IPS-NIHi7 (cell line): ENCODE results near the gene LRRC25.

Experiments used
- DNase-seq: peaks from one replicate; pipeline ENCODE4 v3.0.0; 2012; ENCODE audit warnings: mixed read lengths; ENCODE audit errors: extremely low spot score

The LRRC25 gene

GRCh38 chr19:18397242-18398202 lies at the start of gene LRRC25:
LRRC25 (minus strand) TSS chr19:18397622; CDS start chr19:18396963, 659 bp downstream.
- peak; percentile 65 for DNase-seq

DNA sequence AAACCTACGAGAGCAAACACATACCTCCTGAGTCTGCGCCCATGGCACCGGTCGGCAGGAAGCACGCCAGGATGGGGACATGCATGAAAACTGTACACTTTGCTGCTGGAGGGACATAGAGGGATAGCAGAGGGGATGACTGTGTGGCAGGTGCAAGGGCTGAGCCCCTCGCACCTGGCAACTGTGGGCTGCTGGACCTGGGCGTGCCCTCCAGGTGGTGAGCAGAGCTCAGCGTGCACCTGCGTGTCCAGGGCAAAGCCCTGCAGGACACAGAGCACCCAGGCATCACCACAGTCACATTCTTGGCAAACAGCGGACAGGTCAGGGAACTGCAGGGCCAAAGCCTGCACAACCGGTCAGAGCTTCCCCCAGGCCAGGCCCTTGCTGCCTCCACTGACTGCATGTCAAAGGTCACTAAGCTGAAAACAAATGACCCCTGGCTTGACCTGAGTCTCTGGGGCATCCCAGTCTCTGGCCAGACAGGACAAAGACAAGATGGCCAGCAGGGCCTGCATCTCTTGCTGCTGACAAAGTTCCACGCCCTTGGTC lies 49.5 kb upstream of the LRRC25 start:
- no peak for DNase-seq

- no peak for DNase-seq
These were observed 48.9 kb upstream of the LRRC25 start for GRCh38 chr19:18446145-18446810.

DNA sequence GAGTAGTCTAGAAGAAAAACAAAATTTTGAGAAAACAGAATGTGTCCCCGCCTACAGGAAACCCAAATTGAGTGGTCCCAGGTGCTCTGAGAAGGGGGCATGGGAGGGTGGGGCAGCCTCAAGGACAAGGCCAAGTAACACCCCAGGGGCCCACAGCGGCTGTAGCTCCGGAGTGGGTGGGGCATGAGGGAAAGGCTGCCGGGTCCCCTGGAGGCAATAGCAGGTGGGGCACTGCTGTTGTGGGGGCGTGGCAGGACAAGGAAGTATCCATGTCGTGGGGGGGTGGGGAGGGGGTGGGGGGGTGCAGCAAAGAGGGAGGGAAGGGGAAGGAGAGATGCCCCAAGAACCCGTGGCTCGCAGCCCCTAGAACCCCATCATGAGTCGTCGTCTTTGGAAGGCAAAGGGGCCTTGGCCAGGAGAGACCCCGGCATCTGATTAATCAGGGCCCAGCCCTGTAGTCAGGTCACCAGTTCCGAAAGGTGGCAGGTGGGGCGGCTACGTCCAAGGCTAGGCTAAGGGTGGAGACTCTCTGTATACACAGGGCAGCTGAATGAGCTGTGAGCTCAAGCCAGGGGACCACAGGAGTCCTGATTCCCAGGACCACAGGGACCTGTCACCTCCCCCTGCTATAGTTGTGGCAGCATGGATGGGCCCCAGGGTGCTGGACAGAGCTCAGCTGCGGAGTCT lies 48.0 kb upstream of the LRRC25 start:
- DNase-seq, result no peak

GRCh38 chr19:18444513-18444912 lies 47.1 kb upstream of the LRRC25 start:
- no peak for DNase-seq

GRCh38 chr19:18443831-18444230 lies 46.4 kb upstream of the LRRC25 start:
- no peak for DNase-seq

- DNase-seq, result no peak
These were observed 46.0 kb upstream of the LRRC25 start for GRCh38 chr19:18443406-18443805.

DNA sequence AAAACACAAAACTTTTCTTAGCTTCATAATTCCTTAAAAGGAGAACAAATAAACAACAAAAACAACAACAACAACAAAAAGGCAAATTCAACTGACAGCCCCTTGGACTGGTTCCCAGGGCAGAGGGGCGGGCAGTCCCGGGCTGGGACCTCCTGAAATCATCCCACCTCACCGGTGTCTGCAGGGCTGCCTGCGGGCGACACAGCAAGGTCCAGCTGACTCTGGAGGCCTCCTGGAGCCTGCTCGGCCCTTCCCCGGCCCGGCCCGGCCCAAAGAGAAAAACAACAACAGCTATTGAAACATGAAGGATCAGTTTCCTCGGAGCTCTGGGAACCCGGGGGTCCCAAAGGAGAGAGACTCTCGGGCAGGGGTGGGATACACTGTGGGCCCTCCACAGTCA lies 45.5 kb upstream of the LRRC25 start:
- DNase-seq, result no peak

GRCh38 chr19:18441804-18442788 lies 44.7 kb upstream of the LRRC25 start:
- no peak for DNase-seq

DNA sequence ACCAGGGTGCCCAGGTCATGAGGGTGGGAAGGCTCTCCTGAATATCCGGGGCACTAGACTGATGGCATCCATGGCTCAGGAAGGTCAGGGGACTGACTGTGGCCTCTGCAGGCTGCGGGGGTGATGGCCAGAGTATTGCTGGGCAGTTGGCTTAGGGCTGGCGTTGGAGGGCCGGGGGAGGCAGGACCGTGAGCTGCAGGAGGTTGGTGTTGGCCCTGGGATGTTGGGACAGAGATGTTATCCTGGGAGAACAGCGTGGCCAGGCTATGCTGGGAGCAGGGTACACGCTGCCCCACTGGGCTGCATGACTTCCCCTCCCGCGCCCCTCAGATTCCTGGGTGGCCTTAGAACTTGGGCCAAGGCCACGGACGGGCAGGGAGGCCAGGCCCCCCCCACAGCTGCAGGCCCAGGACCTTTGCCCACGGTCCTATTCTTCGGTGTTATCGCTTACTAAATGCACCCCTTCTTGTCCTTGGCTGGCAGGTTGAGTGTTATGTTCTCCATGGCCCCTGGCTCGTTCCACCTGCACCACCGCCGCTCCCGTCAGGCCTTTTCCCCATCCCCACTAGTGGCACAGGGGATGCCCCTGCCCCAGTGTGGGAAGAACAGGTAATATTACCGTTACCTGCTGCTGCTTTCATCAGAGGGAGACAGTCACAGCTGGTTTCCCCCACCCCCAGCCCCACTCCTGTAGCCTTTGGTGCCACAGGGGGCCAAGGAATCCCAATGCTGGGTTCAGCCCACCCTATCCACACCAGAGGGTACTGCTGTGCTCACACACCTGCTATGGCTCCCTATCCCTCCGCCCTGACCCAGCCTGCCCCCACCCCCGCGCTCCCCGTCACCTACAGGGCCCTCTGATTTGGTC lies 43.7 kb upstream of the LRRC25 start:
- no peak for DNase-seq

GRCh38 chr19:18440415-18440877 lies 43.0 kb upstream of the LRRC25 start:
- DNase-seq, result peak; percentile 68

DNA sequence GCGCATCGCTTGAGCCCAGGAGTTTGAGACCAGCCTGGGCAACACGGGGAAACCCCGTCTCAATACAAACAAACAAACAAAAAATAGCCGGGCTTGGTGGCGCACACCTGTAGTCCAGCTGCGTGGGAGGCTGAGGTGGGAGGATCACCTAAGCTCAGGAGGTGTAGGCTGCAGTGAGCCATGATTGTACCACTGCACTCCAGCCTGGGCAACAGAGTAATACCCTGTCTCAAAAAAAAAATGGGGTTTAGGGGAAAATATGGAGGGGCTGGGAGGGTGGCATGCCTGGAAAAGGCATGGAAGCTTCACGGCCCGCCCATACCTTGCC lies 42.5 kb upstream of the LRRC25 start:
- no peak for DNase-seq

GRCh38 chr19:18439025-18439909 lies 41.8 kb upstream of the LRRC25 start:
- no peak for DNase-seq

GRCh38 chr19:18438331-18439024 lies 41.1 kb upstream of the LRRC25 start:
- DNase-seq, result peak; percentile 68

GRCh38 chr19:18437491-18438330 lies 40.3 kb upstream of the LRRC25 start, which contains the start of gene ISYNA1:
ISYNA1 (minus strand) TSS chr19:18438133; CDS start chr19:18437979, 154 bp downstream.
- peak; percentile 83 for DNase-seq

DNA sequence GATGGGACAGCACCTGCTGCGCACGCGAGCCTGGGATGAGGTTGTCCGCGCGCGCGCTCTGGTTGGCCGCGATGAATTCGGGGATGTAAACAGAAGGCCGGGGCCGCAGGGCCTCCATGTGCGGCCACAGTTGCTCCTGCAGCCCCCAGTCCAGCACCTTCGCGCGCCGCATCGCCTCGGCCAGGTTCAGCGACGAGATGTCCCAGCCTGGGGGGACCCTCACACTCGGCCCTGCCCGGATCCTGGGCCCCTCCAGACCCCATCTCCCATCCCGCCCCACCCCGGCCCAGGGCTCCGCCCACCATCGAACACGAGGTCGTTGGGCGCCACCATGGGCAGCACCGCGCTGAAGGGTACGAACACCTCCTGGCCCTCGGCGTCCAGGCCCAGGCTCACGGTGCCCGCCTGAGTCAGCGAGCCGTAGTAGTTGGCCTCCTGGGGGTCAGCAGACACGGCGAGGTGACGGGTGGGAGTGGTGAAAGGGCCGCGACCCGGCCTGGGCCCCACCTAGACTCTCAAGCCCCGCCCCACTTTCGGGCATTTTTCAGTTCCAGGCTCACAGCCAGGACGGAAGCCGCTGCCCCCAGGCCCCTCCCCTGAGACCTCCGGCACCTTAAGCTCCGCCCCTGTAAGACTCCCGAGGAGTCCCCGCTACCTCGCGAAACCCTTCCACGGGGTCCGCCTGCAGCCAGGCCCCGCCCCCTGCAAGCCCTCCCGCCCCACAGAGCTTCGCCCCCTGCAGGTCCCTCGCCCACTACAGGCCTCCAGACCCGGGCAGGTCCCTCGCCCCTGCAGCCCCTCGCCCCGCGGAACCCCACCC lies 39.5 kb upstream of the LRRC25 start:
- peak; percentile 92 for DNase-seq
